ENCODE measurements around the gene CMTR1. TPM values are rescaled to one million over a fixed set of nuclear protein-coding genes. Genes with fewer than 3 reads are reported as not detected.

The CMTR1 gene
- total RNA-seq, 2 donors from 2014 or later, result 15.8 to 23.4 TPM

DNA sequence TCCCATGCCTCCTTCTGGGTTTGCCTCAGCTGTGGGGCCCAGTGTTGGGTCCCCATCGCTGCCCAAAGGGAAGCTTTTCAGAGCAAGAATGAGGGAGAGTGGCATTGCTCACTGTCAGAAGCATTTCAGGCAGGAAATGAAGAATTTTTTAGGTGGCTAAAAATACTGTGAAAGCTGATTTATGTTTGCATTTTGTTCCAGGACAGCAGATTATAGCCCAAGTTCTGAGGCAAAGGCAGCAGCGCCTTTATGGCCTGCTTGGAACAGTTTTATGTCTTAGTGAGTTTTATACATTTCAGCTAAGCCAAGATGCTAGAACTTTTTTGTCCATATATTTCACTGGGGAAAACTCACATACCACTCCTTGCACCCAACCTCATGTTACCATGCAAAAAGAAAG is 71.0 kb downstream of the CMTR1 start:
- ATAC-seq (no peak), DNase-seq (no peak)
- intact Hi-C loops (cut with DNase I), result no loop called here
- H3K4me1 ChIP-seq, result peaks cover 4% of the 10 kb centered on the region
- TF ChIP-seq POLR2A (IDR thresholded peaks at IDR 0.05), result no peak
- TF ChIP-seq, protein P1, sequence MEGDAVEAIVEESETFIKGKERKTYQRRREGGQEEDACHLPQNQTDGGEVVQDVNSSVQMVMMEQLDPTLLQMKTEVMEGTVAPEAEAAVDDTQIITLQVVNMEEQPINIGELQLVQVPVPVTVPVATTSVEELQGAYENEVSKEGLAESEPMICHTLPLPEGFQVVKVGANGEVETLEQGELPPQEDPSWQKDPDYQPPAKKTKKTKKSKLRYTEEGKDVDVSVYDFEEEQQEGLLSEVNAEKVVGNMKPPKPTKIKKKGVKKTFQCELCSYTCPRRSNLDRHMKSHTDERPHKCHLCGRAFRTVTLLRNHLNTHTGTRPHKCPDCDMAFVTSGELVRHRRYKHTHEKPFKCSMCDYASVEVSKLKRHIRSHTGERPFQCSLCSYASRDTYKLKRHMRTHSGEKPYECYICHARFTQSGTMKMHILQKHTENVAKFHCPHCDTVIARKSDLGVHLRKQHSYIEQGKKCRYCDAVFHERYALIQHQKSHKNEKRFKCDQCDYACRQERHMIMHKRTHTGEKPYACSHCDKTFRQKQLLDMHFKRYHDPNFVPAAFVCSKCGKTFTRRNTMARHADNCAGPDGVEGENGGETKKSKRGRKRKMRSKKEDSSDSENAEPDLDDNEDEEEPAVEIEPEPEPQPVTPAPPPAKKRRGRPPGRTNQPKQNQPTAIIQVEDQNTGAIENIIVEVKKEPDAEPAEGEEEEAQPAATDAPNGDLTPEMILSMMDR (IDR thresholded peaks at IDR 0.05), result no peak
- no peaks in the 10 kb centered on the region for H3K36me3 ChIP-seq (replicated peaks in 1 of 2; ENCODE audit: insufficient read depth in 1 of 2, low read depth in 2 of 2)
- H3K27me3 ChIP-seq, result no peaks in the 10 kb centered on the region
- no peaks in the 10 kb centered on the region for H3K9me3 ChIP-seq
- WGBS, 2 donors, result 72 to 83% methylated on average over 2 of the region's 2 CpGs
- no peak overlapping the region for H3K27ac ChIP-seq
- H3K4me3 ChIP-seq, result no peak overlapping the region

DNA sequence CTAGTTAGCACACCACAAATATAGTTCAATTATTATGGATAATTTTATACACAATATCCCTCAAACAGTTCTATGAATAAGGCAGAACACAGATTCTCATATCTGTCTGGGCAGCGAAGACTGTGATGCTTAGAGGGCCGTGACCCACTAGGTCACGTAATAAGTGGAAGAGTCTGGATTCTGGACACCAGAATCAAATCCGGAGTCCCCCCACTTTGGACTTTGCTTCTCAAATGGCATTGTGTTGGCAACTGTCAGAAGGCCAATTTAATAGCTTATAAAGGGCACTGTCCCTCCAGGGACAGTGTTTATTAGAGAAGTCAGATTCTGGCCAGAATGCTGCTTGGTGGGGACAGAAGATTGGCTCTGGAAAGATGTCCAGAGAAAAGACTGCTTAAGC is 73.5 kb downstream of the CMTR1 start:
- 63% methylated on average over 4 of the region's 4 CpGs for WGBS, 2 donors
- Histone ChIP-seq H3K36me3 (replicated peaks in 1 of 2; ENCODE audit: insufficient read depth in 1 of 2, low read depth in 2 of 2) (no peaks in the 10 kb centered on the region), H3K9me3 (no peaks in the 10 kb centered on the region), H3K4me3 (no peak overlapping the region), H3K27me3 (no peaks in the 10 kb centered on the region), H3K27ac (no peak overlapping the region), H3K4me1 (no peaks in the 10 kb centered on the region)
- DNase-seq, result no peak
- intact Hi-C loops (cut with DNase I), result no loop called here
- TF ChIP-seq POLR2A (IDR thresholded peaks at IDR 0.05), result no peak
- TF ChIP-seq, protein P1 (IDR thresholded peaks at IDR 0.05), result no peak
- no peak for ATAC-seq

DNA sequence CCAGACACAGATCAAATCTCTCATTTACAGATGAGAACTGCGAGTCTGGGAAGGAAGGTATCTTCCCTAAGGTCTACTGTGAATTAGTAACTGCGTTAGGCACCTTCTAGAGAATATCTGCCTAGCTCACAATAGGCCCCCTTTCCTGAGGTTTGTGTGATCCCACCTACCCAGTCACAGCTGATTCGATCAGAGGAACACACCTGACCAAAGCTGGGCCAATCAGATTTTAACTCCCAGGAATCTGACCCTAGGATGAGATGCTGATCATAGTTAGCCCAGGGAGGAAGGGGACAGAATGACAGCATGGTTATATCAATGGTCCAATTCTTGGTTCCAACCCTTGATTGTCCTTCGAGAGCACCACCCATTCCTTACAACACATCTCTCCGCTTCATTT is 74.1 kb downstream of the CMTR1 start:
- DNase-seq (no peak), ATAC-seq (no peak)
- 79 to 82% methylated on average over 5 of the region's 5 CpGs for WGBS, 2 donors
- Histone ChIP-seq H3K4me1 (no peaks in the 10 kb centered on the region), H3K4me3 (no peak overlapping the region), H3K36me3 (replicated peaks in 1 of 2; ENCODE audit: insufficient read depth in 1 of 2, low read depth in 2 of 2) (no peaks in the 10 kb centered on the region), H3K27me3 (no peaks in the 10 kb centered on the region), H3K27ac (no peak overlapping the region), H3K9me3 (no peaks in the 10 kb centered on the region)
- TF ChIP-seq, protein P1 (IDR thresholded peaks at IDR 0.05), result no peak
- TF ChIP-seq POLR2A (IDR thresholded peaks at IDR 0.05), result no peak
- intact Hi-C loops (cut with DNase I), result no loop called here

DNA sequence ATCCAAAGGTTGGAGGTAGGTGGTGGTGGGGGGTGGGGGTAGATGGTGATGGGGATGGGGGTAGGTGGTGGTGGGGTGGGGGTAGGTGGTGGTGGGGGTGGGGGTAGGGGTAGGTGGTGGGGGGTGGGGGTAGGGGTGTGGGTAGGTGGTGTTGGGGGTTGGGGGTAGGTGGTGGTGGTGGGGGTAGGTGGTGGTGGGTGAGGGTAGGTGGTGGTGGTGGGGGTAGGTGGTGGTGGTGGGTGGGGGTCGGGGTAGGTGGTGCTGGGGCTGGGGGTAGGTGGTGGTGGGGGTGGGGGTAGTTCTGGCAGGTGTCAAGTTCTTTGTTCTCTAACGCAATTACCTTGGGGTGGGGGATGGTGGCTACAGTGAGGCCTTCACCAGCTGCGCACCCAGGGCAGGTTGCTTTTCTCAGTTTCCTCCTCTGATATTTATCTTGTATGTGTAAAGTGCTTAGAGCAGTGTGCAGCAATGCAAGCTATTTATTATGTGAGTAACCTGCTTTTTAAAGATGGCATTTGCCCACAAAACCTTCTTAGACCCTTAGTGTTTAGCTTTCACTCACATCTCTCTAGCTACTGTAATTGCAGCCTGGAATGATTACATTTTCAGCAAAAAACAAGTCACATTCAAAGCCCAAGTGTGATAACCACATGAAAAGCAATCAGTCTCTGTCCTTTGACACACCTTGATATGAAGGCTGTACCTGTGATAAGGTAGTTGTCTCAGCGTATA is 74.8 kb downstream of the CMTR1 start:
- WGBS, 2 donors, result 50 to 62% methylated on average over 3 to 4 of the region's 4 CpGs
- Histone ChIP-seq H3K27ac (no peak overlapping the region), H3K36me3 (replicated peaks in 1 of 2; ENCODE audit: insufficient read depth in 1 of 2, low read depth in 2 of 2) (no peaks in the 10 kb centered on the region), H3K27me3 (no peaks in the 10 kb centered on the region), H3K9me3 (no peaks in the 10 kb centered on the region), H3K4me1 (no peaks in the 10 kb centered on the region), H3K4me3 (no peak overlapping the region)
- ATAC-seq (no peak), DNase-seq (no peak)
- intact Hi-C loops (cut with DNase I), result no loop called here
- TF ChIP-seq, protein P1 (IDR thresholded peaks at IDR 0.05), result no peak
- no peak for TF ChIP-seq POLR2A (IDR thresholded peaks at IDR 0.05)

DNA sequence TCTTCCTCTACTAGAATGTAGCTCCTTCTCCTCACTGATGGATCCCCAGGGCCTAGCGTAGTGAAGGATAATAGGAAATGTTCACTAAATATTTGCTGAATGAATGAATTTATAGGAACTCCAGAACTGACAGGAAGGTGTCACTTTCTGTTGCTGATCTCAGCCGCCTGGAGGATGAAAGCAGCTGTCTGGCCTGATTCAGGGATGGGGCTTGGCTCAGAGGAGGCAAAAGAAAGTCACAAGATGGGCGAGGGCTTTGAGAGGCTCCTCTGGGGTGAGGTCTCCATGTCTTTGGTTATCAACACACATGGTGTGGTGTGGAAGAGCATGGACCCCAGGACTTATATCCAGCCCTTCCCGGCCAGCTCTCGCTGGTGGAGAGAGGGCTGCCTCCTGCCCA is 78.2 kb downstream of the CMTR1 start:
- H3K27ac ChIP-seq, result no peak overlapping the region

More for the DNA sequence above, 78.2 kb downstream of the CMTR1 start:
- peaks cover 7% of the 10 kb centered on the region for H3K4me1 ChIP-seq
- intact Hi-C loops (cut with DNase I), result no loop called here
- no peaks in the 10 kb centered on the region for H3K36me3 ChIP-seq (replicated peaks in 1 of 2; ENCODE audit: insufficient read depth in 1 of 2, low read depth in 2 of 2)
- H3K27me3 ChIP-seq, result no peaks in the 10 kb centered on the region
- ATAC-seq (no peak), DNase-seq (no peak)
- no peak overlapping the region for H3K4me3 ChIP-seq
- 84 to 93% methylated on average over 5 of the region's 5 CpGs for WGBS, 2 donors
- no peaks in the 10 kb centered on the region for H3K9me3 ChIP-seq
- TF ChIP-seq, protein P1 (IDR thresholded peaks at IDR 0.05), result no peak
- no peak for TF ChIP-seq POLR2A (IDR thresholded peaks at IDR 0.05)

Data from body of pancreas (tissue), 4 donors.